SK-N-SH (cell line): ENCODE results near the gene CYP2F1. TPM values are rescaled to one million over a fixed set of nuclear protein-coding genes. Genes with fewer than 3 reads are reported as not detected.

Experiments used
- CTCF ChIA-PET: fragments of 300-600, 350-600 bp; formaldehyde crosslinking; extraction: SDS; loops from one replicate; lab custom pipeline; 2021; lab: Yijun Ruan, JAX
- POLR2A ChIA-PET: fragments of 350-600 bp; sonication (Branson Sonifier 250); formaldehyde crosslinking; extraction: SDS; loops from one replicate; lab custom pipeline; 2020; ENCODE audit warnings: antibody characterized with exemption, inconsistent platforms; lab: Yijun Ruan, JAX
- DNase-seq: peaks from one replicate; pipeline ENCODE4 v3.0.0; 2012
- H2AFZ ChIP-seq: fragments of 200-600 bp; sonication (generic); 2 replicates; pipeline ENCODE4 v1.8.1; 2016; ENCODE audit warnings: antibody characterized with exemption, mild to moderate bottlenecking, low read depth
- H3F3A ChIP-seq: fragments of 200-600 bp; sonication (generic); replicated peaks from 2 replicates; pipeline ENCODE3; 2016; ENCODE audit warnings: antibody characterized with exemption, mild to moderate bottlenecking; ENCODE audit not compliant: insufficient read depth
- H3K27ac ChIP-seq, 2 experiments: fragments of 200-500 bp in 1 of 2; fragments of 200-600 bp in 1 of 2; sonication (Bioruptor generic) in 1 of 2; sonication (generic), shearing (Covaris generic) in 1 of 2; 2 replicates each; pipeline versions ENCODE4 v1.5.1 to v1.6.1; 2014 to 2016; ENCODE audit warnings: low read depth in 2 of 2, inconsistent platforms in 1 of 2, low read length in 1 of 2, mild to moderate bottlenecking in 1 of 2, mixed read lengths in 1 of 2
- H3K27me3 ChIP-seq: fragments of 200-600 bp; sonication (generic), shearing (Covaris generic); 2 replicates; pipeline ENCODE4 v1.6.1; 2016; ENCODE audit warnings: mixed run types; ENCODE audit not compliant: insufficient read depth
- H3K36me3 ChIP-seq, 2 experiments: fragments of 200-500 bp in 1 of 2; fragments of 200-600 bp in 1 of 2; sonication (Bioruptor generic) in 1 of 2; sonication (generic) in 1 of 2; replicated peaks in 1 of 2; 2 replicates each; pipeline versions ENCODE3 to v1.5.1; 2014 to 2016; ENCODE audit warnings: low read length in 1 of 2, mild to moderate bottlenecking in 1 of 2; ENCODE audit not compliant: insufficient read depth in 2 of 2, control insufficient read depth in 1 of 2
- H3K4me1 ChIP-seq, 2 experiments: fragments of 200-500 bp in 1 of 2; fragments of 200-600 bp in 1 of 2; sonication (Bioruptor generic) in 1 of 2; sonication (generic), shearing (Covaris generic) in 1 of 2; 2 replicates each; pipeline versions ENCODE4 v1.5.1 to v1.6.1; 2014 to 2016; ENCODE audit warnings: low read depth in 1 of 2, low read length in 1 of 2, mixed run types in 1 of 2; ENCODE audit not compliant: insufficient read depth in 2 of 2, control insufficient read depth in 1 of 2
- H3K4me2 ChIP-seq: fragments of 200-600 bp; sonication (generic), shearing (Covaris generic); 2 replicates; pipeline ENCODE4 v1.6.1; 2017; ENCODE audit warnings: mixed run types
- H3K4me3 ChIP-seq, 2 experiments: fragments of 200-500 bp in 1 of 2; fragments of 200-600 bp in 1 of 2; sonication (Bioruptor generic) in 1 of 2; sonication (generic), shearing (Covaris generic) in 1 of 2; 2 replicates each; pipeline versions ENCODE4 v1.5.1 to v1.8.1; 2014 to 2016; ENCODE audit warnings: low read depth in 2 of 2, inconsistent platforms in 1 of 2, low read length in 1 of 2, mild to moderate bottlenecking in 1 of 2, mixed read lengths in 1 of 2, moderate library complexity in 1 of 2
- H3K79me2 ChIP-seq: fragments of 200-600 bp; sonication (generic); 2 replicates; pipeline ENCODE4 v1.8.1; 2017; ENCODE audit warnings: mild to moderate bottlenecking; ENCODE audit not compliant: insufficient read depth
- H3K9ac ChIP-seq: fragments of 200-600 bp; sonication (generic); 2 replicates; pipeline ENCODE4 v1.6.1; 2017; ENCODE audit warnings: mixed run types
- H3K9me2 ChIP-seq: fragments of 200-600 bp; sonication (generic); 2 replicates; pipeline ENCODE4 v1.6.1; 2017; ENCODE audit warnings: mixed run types
- H3K9me3 ChIP-seq: fragments of 200-600 bp; sonication (generic); 2 replicates; pipeline ENCODE4 v1.6.1; 2017; ENCODE audit warnings: mixed run types, mild to moderate bottlenecking, moderate library complexity
- H4K20me1 ChIP-seq: fragments of 200-600 bp; sonication (generic); 2 replicates; pipeline ENCODE4 v1.6.1; 2017; ENCODE audit warnings: mild to moderate bottlenecking, mixed run types; ENCODE audit not compliant: insufficient read depth
- CHD2 ChIP-seq: fragments of 150-350 bp; IDR thresholded peaks from 2 replicates; pipeline ENCODE4 v1.6.1; 2018; ENCODE audit warnings: low read length; ENCODE audit not compliant: partially characterized antibody
- ELF1 ChIP-seq: IDR thresholded peaks from 2 replicates; pipeline ENCODE4 v1.4.0; 2012
- EP300 ChIP-seq, 2 experiments: IDR thresholded peaks; 2 replicates each; pipeline versions ENCODE4 v1.4.0 to v1.6.1; 2012; ENCODE audit warnings: borderline replicate concordance in 1 of 2, low read depth in 1 of 2, low read length in 1 of 2
- FOSL2 ChIP-seq: IDR thresholded peaks from 2 replicates; pipeline ENCODE4 v1.4.0; 2012; ENCODE audit warnings: low read depth, mild to moderate bottlenecking, moderate library complexity, borderline replicate concordance
- IRF3 ChIP-seq: fragments of 150-350 bp; IDR thresholded peaks from 2 replicates; pipeline ENCODE4 v1.6.1; 2016; ENCODE audit warnings: mild to moderate bottlenecking, low read depth, low read length
- MXI1 ChIP-seq: IDR thresholded peaks from 2 replicates; pipeline ENCODE4 v1.6.1; 2012; ENCODE audit warnings: mild to moderate bottlenecking, low read depth, low read length, improper control_type of control experiment
- REST ChIP-seq: IDR thresholded peaks from 2 replicates; pipeline ENCODE4 v1.6.1; 2012; ENCODE audit warnings: mild to moderate bottlenecking, low read depth, low read length, moderate library complexity
- RXRA ChIP-seq: IDR thresholded peaks from 2 replicates; pipeline ENCODE4 v1.4.0; 2012; ENCODE audit warnings: low read depth, mild to moderate bottlenecking, borderline replicate concordance
- SIN3A ChIP-seq: IDR thresholded peaks from 2 replicates; pipeline ENCODE4 v1.6.1; 2012; ENCODE audit warnings: low read depth, mild to moderate bottlenecking, low read length, moderate library complexity, borderline replicate concordance
- YY1 ChIP-seq: IDR thresholded peaks from 2 replicates; pipeline ENCODE4 v1.4.0; 2012; ENCODE audit warnings: low read depth, mild to moderate bottlenecking
- WGBS: methylation state at CpG from one replicate; pipeline ENCODE4 v1.1.6; 2017; ENCODE audit warnings: low lambda C conversion rate; 5-methylcytosine and 5-hydroxymethylcytosine counted together
- polyA plus RNA-seq, 3 experiments: library from polyadenylated mRNA; depleted of rRNA; stranded (reverse); fragments of >200 nt; gene quantifications; 2 replicates each; pipeline ENCODE4 v1.2.3, GENCODE V29; 2012

The CYP2F1 gene
- polyA plus RNA-seq, 1 of the 3 experiments (the other 2 are of a cell fraction) = not detected

GRCh38 chr19:41172297-41173164, 58.3 kb downstream of the CYP2F1 start:
- no peak overlapping the region for H3K9ac ChIP-seq
- WGBS = 33% methylated on average over 6 of the region's 6 CpGs
- H4K20me1 ChIP-seq = no peaks in the 10 kb centered on the region
- no peak overlapping the region for H3K4me3 ChIP-seq
- H3K27me3 ChIP-seq = peaks cover 54% of the 10 kb centered on the region; the same call in 1 of the 2 replicates
- H3K9me3 ChIP-seq = no peaks in the 10 kb centered on the region
- DNase-seq = no peak
- no peak overlapping the region for H3K27ac ChIP-seq
- no peaks in the 10 kb centered on the region for H3K79me2 ChIP-seq
- no peaks in the 10 kb centered on the region for H3K36me3 ChIP-seq
- H3K4me2 ChIP-seq = no peak overlapping the region
- no peaks in the 10 kb centered on the region for H3K9me2 ChIP-seq
- no peak overlapping the region for H2AFZ ChIP-seq
- H3K4me1 ChIP-seq = no peaks in the 10 kb centered on the region
- ChIA-PET POLR2A (no interaction called here), CTCF (no interaction called here)
- H3F3A ChIP-seq = peaks cover 5% of the 10 kb centered on the region
- TF ChIP-seq REST (no peak), CHD2 (no peak), MXI1 (no peak), IRF3 (no peak), ELF1 (no peak), RXRA (no peak), SIN3A (no peak), FOSL2 (no peak)
- TF ChIP-seq, all 33 proteins: peak for 0

GRCh38 chr19:41174297-41174928, 60.2 kb downstream of the CYP2F1 start:
- H3K9me3 ChIP-seq = no peaks in the 10 kb centered on the region
- no peaks in the 10 kb centered on the region for H3K36me3 ChIP-seq
- no peak overlapping the region for H3K27ac ChIP-seq
- no peak overlapping the region for H3K4me2 ChIP-seq
- TF ChIP-seq YY1 = no peak
- TF ChIP-seq EP300 (IDR thresholded peaks at IDR 0.05; ENCODE audit: borderline replicate concordance in 1 of 2, low read depth in 1 of 2, low read length in 1 of 2) = no peak
- POLR2A ChIA-PET = no interaction called here
- H3K4me1 ChIP-seq = no peaks in the 10 kb centered on the region
- H3K9ac ChIP-seq = no peak overlapping the region
- no peak overlapping the region for H2AFZ ChIP-seq
- H4K20me1 ChIP-seq = no peaks in the 10 kb centered on the region
- H3F3A ChIP-seq = peaks cover 5% of the 10 kb centered on the region
- H3K4me3 ChIP-seq = no peak overlapping the region
- no peak for DNase-seq
- peaks cover 41% of the 10 kb centered on the region; the same call in 1 of the 2 replicates for H3K27me3 ChIP-seq
- no peaks in the 10 kb centered on the region for H3K9me2 ChIP-seq
- H3K79me2 ChIP-seq = no peaks in the 10 kb centered on the region
- WGBS = 44% methylated on average over 15 of the region's 15 CpGs
- CTCF ChIA-PET = no interaction called here
